SH-SY5Y (cell line): Measurements from ENCODE around the gene KIF1B.

Experiments used
- GATA2 ChIP-seq: IDR thresholded peaks from 2 replicates; pipeline ENCODE4 v1.6.1; 2011; ENCODE audit warnings: mild to moderate bottlenecking, low read depth, low read length
- GATA3 ChIP-seq: IDR thresholded peaks from 2 replicates; pipeline ENCODE4 v1.6.1; 2011; ENCODE audit warnings: low read depth, mild to moderate bottlenecking, low read length, moderate library complexity

- TF ChIP-seq GATA2 (no peak), GATA3 (no peak)
These were observed 61.5 kb downstream of the KIF1B start for GRCh38 chr1:10271869-10272268.
